Hepatocyte (in vitro differentiated cells): ENCODE measurements around the gene VPS4A. TPM values are rescaled to one million over a fixed set of nuclear protein-coding genes. Genes with fewer than 3 reads are reported as not detected.
"Not testable (repeated sequence)": the region's sequence is repeated elsewhere in the genome, so short reads cannot be mapped to it uniquely, and the experiment has no call there.

Experiments used
- DNase-seq: peaks from one replicate; pipeline ENCODE4 v3.0.0-alpha.2; 2016; ENCODE audit warnings: low spot score
- H2AFZ ChIP-seq: fragments of 200-600 bp; sonication (generic); 2 replicates; pipeline ENCODE4 v1.6.0; 2016; ENCODE audit warnings: antibody characterized with exemption, mild to moderate bottlenecking
- H3K27ac ChIP-seq: fragments of 200-600 bp; sonication (generic); 2 replicates; pipeline ENCODE4 v1.5.1; 2016; ENCODE audit warnings: mild to moderate bottlenecking
- H3K27me3 ChIP-seq: fragments of 200-600 bp; sonication (generic); 2 replicates; pipeline ENCODE4 v1.6.1; 2016
- H3K36me3 ChIP-seq: fragments of 200-600 bp; sonication (generic); replicated peaks from 2 replicates; pipeline ENCODE4 v1.5.1; 2016; ENCODE audit warnings: low read depth; ENCODE audit not compliant: insufficient read depth
- H3K4me1 ChIP-seq: fragments of 200-600 bp; sonication (generic); 2 replicates; pipeline ENCODE4 v1.5.1; 2016; ENCODE audit warnings: mild to moderate bottlenecking, moderate library complexity; ENCODE audit not compliant: insufficient read depth
- H3K4me2 ChIP-seq: fragments of 200-600 bp; sonication (generic); 2 replicates; pipeline ENCODE4 v1.6.0; 2016
- H3K4me3 ChIP-seq: fragments of 200-600 bp; sonication (generic); 2 replicates; pipeline ENCODE4 v1.5.1; 2016; ENCODE audit warnings: mild to moderate bottlenecking
- H3K79me2 ChIP-seq: fragments of 200-600 bp; sonication (generic); 2 replicates; pipeline ENCODE4 v1.6.0; 2017; ENCODE audit warnings: mild to moderate bottlenecking
- H3K9me2 ChIP-seq: fragments of 200-600 bp; sonication (generic); replicated peaks from 2 replicates; pipeline ENCODE4 v1.6.0; 2017; ENCODE audit warnings: mild to moderate bottlenecking; ENCODE audit not compliant: insufficient read depth
- H3K9me3 ChIP-seq: fragments of 200-600 bp; sonication (generic); 2 replicates; pipeline ENCODE4 v1.5.1; 2016; ENCODE audit warnings: low read depth, mild to moderate bottlenecking
- H4K20me1 ChIP-seq: fragments of 200-600 bp; sonication (generic); 2 replicates; pipeline ENCODE4 v1.6.0; 2016; ENCODE audit warnings: mild to moderate bottlenecking; ENCODE audit not compliant: insufficient read depth, poor library complexity, severe bottlenecking
- EZH2 ChIP-seq: fragments of 200-600 bp; sonication (generic); IDR thresholded peaks from 2 replicates; pipeline ENCODE4 v1.6.1; 2016; ENCODE audit warnings: antibody characterized with exemption, mild to moderate bottlenecking, borderline replicate concordance
- EZH2phosphoT487 ChIP-seq: fragments of 200-600 bp; sonication (generic); IDR thresholded peaks from one replicate; pipeline ENCODE4 v1.6.1; 2018; ENCODE audit warnings: antibody characterized with exemption, mild to moderate bottlenecking, low read depth, moderate library complexity; ENCODE audit not compliant: unreplicated experiment, severe bottlenecking
- WGBS: methylation state at CpG from one replicate; pipeline ENCODE4 v1.1.6; 2016; ENCODE audit warnings: low lambda C conversion rate; ENCODE audit errors: missing lambda C conversion rate; 5-methylcytosine and 5-hydroxymethylcytosine counted together
- polyA plus RNA-seq: library from polyadenylated mRNA; unstranded; fragments of >200 nt; fragmentation: Nextera tagmentation; extraction: Ambion mirVana; gene quantifications from 2 replicates; pipeline ENCODE4 v1.2.1, GENCODE V29; 2016
- total RNA-seq: library from RNA; depleted of rRNA; stranded (reverse); fragments of >200 nt; gene quantifications from 2 replicates; pipeline ENCODE4 v1.2.3, GENCODE V29; 2014
- TF ChIP-seq, protein P1 (sequence below): fragments of 200-600 bp; sonication (generic); IDR thresholded peaks from 2 replicates; pipeline ENCODE4 v1.5.1; 2016; ENCODE audit warnings: antibody characterized with exemption, mild to moderate bottlenecking; ENCODE audit not compliant: poor library complexity

The VPS4A gene
- total and polyA plus RNA-seq, 2 experiments from 2014 or later: 19.9 to 36.9 TPM

GRCh38 chr16:69293401-69293800 is 17.7 kb upstream of the VPS4A start:
- Histone ChIP-seq H3K36me3 (no peaks in the 10 kb centered on the region), H3K4me3 (no peak overlapping the region), H3K79me2 (no peaks in the 10 kb centered on the region), H3K4me1 (no peaks in the 10 kb centered on the region), H3K9me3 (no peaks in the 10 kb centered on the region), H3K4me2 (no peak overlapping the region), H2AFZ (no peak overlapping the region), H4K20me1 (no peaks in the 10 kb centered on the region), H3K27ac (no peak overlapping the region), H3K27me3 (no peaks in the 10 kb centered on the region), H3K9me2 (no peaks in the 10 kb centered on the region)
- DNase-seq: no peak
- TF ChIP-seq, protein P1, sequence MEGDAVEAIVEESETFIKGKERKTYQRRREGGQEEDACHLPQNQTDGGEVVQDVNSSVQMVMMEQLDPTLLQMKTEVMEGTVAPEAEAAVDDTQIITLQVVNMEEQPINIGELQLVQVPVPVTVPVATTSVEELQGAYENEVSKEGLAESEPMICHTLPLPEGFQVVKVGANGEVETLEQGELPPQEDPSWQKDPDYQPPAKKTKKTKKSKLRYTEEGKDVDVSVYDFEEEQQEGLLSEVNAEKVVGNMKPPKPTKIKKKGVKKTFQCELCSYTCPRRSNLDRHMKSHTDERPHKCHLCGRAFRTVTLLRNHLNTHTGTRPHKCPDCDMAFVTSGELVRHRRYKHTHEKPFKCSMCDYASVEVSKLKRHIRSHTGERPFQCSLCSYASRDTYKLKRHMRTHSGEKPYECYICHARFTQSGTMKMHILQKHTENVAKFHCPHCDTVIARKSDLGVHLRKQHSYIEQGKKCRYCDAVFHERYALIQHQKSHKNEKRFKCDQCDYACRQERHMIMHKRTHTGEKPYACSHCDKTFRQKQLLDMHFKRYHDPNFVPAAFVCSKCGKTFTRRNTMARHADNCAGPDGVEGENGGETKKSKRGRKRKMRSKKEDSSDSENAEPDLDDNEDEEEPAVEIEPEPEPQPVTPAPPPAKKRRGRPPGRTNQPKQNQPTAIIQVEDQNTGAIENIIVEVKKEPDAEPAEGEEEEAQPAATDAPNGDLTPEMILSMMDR: no peak
- no peak for TF ChIP-seq EZH2phosphoT487
- TF ChIP-seq EZH2: no peak
- 98% methylated on average over 3 of the region's 3 CpGs for WGBS

DNA sequence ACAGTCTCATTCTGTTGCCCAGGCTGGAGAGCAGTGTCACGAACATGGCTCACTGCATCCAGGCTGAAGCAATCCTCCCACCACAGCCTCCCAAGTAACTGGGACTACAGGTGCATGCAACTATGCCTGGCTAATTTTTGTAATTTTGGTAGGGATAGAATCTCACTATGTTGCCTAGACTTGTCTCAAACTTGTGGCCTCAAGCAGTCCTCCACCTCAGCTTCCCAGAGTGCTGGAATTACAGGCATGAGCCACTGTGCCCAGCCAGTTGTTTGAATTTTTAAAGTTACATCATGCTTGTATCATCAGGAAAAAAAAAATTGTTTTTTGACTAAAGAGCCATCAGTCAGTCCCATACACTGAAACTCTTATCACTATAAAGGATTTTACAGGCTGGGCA is 17.1 kb upstream of the VPS4A start:
- WGBS: 100% methylated on average over 1 of the region's 1 CpG
- Histone ChIP-seq H3K9me3 (no peaks in the 10 kb centered on the region), H3K27ac (no peak overlapping the region), H3K27me3 (no peaks in the 10 kb centered on the region), H3K4me3 (no peak overlapping the region), H3K4me2 (no peak overlapping the region), H4K20me1 (no peaks in the 10 kb centered on the region), H2AFZ (no peak overlapping the region), H3K79me2 (no peaks in the 10 kb centered on the region), H3K4me1 (no peaks in the 10 kb centered on the region), H3K36me3 (no peaks in the 10 kb centered on the region), H3K9me2 (no peaks in the 10 kb centered on the region)
- no peak for DNase-seq
- TF ChIP-seq, protein P1: no peak
- TF ChIP-seq EZH2 (no peak), EZH2phosphoT487 (no peak)

- not testable (repeated sequence) for DNase-seq, H3K9me3 ChIP-seq, H4K20me1 ChIP-seq, H3K4me2 ChIP-seq, H3K9me2 ChIP-seq, H3K36me3 ChIP-seq, H2AFZ ChIP-seq, H3K4me3 ChIP-seq, H3K79me2 ChIP-seq, H3K27me3 ChIP-seq, H3K27ac ChIP-seq, H3K4me1 ChIP-seq
- WGBS: 96% methylated on average over 7 of the region's 7 CpGs
Observed at GRCh38 chr16:69296771-69297170, 14.4 kb upstream of the VPS4A start.

GRCh38 chr16:69298261-69298660 is 12.9 kb upstream of the VPS4A start:
- no peaks in the 10 kb centered on the region for H3K27me3 ChIP-seq
- TF ChIP-seq EZH2phosphoT487: no peak
- TF ChIP-seq, protein P1: no peak
- no peaks in the 10 kb centered on the region for H3K4me1 ChIP-seq
- no peak overlapping the region for H3K27ac ChIP-seq
- no peaks in the 10 kb centered on the region for H3K36me3 ChIP-seq
- H3K4me2 ChIP-seq: no peak overlapping the region
- H3K79me2 ChIP-seq: no peaks in the 10 kb centered on the region
- DNase-seq: no peak
- no peak overlapping the region for H2AFZ ChIP-seq
- WGBS: 99% methylated on average over 3 of the region's 4 CpGs
- H3K9me2 ChIP-seq: no peaks in the 10 kb centered on the region
- no peaks in the 10 kb centered on the region for H3K9me3 ChIP-seq
- no peaks in the 10 kb centered on the region for H4K20me1 ChIP-seq
- H3K4me3 ChIP-seq: no peak overlapping the region
